GM12864 (cell line): Measurements from ENCODE around the gene STUB1.

Source experiments
- DNase-seq: peaks from one replicate; pipeline ENCODE4 v3.0.0-alpha.2; 2011; ENCODE audit warnings: low read depth
- H3K4me3 ChIP-seq: 2 replicates; pipeline ENCODE4 v1.5.1; 2011; ENCODE audit warnings: mild to moderate bottlenecking, low read depth, low read length, control low read depth
- CTCF ChIP-seq: IDR thresholded peaks from 2 replicates; pipeline ENCODE4 v1.5.1; 2011; ENCODE audit warnings: low read depth, mild to moderate bottlenecking, moderate library complexity, low read length, control low read depth, inconsistent platforms; ENCODE audit errors: missing control alignments

STUB1 gene

GRCh38 chr16:681746-682427 lies 1.7 kb downstream of the STUB1 start:
- peak overlapping the region; percentile 73; the same call in 1 of the 2 replicates for H3K4me3 ChIP-seq
- no peak for TF ChIP-seq CTCF

GRCh38 chr16:682493-683395 lies 2.5 kb downstream of the STUB1 start:
- DNase-seq = no peak
- no peak for TF ChIP-seq CTCF
- H3K4me3 ChIP-seq = peak overlapping the region; percentile 90

More at GRCh38 chr16:681746-682427, 1.7 kb downstream of the STUB1 start:
- DNase-seq = no peak

DNA sequence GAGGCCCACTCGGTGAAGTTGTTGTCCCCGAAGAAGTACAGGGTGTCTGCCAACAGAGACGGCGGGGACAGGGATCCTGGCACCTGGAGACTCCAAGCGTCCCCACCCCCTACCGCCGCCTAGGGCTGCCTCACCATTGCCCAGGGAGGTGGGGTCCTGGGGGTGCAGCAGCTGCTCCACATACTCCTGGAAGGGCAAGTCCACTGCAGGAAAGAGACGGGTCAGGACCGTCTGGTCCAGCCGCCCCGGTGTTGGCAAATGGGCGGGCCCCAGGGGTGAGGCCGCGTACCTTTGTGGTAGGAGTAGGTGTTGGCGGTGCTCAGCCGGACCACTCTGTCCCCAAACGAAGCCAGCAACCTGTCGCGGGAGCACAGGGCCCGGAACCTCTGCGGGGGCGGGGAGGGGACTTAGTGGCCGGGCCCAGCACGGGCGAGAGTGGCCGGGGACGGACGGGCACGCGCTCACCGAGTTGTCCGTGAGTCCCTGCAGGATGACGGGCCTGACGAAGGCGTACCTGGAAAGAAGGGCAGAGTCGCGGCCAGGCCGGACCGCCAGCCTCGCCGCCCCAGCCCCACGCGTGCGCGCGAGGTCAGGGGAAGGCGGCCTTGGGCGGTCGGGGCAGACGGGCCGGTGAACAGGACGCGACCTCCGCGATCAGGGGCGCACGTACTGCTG lies 3.3 kb downstream of the STUB1 start:
- TF ChIP-seq CTCF = no peak
- no peak for DNase-seq
- H3K4me3 ChIP-seq = peak overlapping the region; percentile 90

GRCh38 chr16:684071-684794 lies 4.0 kb downstream of the STUB1 start, which contains the start of gene JMJD8:
Gene JMJD8, minus strand, starts transcription at chr16:684334. Its CDS starts 15 bp downstream, at chr16:684319.
- DNase-seq = peak; percentile 86
- no peak for TF ChIP-seq CTCF
- peak within 1 kb of the TSS; percentile 90 for H3K4me3 ChIP-seq

GRCh38 chr16:684961-685696 lies 4.9 kb downstream of the STUB1 start:
- no peak for DNase-seq
- H3K4me3 ChIP-seq = no peak overlapping the region
- no peak for TF ChIP-seq CTCF

DNA sequence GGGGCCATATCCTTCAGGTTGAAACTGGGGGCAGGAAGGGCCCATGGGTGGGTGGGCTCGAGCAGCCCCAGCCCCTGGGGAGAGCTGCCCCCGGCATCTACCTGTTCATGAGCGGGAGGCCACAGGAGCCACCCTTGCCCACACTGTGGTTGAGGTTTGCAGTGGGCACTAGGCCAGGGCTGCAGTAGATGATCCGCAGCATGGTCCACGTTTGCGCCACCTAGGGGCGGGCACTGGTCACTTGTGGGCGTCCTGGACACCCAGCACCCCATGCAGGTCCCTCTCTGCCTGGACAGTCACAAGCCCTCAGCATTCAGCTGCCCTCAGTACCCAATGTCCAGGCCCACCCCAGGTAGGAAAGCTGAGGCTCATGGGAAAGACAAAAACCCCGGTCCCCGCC lies 5.8 kb downstream of the STUB1 start:
- no peak for DNase-seq
- TF ChIP-seq CTCF = peak; percentile 20
- no peak overlapping the region for H3K4me3 ChIP-seq
